Activated T-cell treated with anti-CD3 and anti-CD28 coated beads, Interleukin-2, amount 50 U/mL, for 48 hours (primary cell): ENCODE measurements around the gene EYS.

Experiments
- DNase-seq, 2 experiments: peaks; one replicate each; pipeline ENCODE4 v3.0.0-alpha.2; 2020

The EYS gene

GRCh38 chr6:65191471-65191870 is 515.6 kb downstream of the EYS start:
- no peak for DNase-seq

GRCh38 chr6:65189236-65189881 is 517.7 kb downstream of the EYS start:
- no peak for DNase-seq

- DNase-seq, result no peak
Observed at GRCh38 chr6:65186826-65187225, 520.2 kb downstream of the EYS start.

GRCh38 chr6:65182681-65183080 is 524.3 kb downstream of the EYS start:
- DNase-seq, result no peak

GRCh38 chr6:65170273-65170672 is 536.8 kb downstream of the EYS start:
- DNase-seq, result no peak

- no peak for DNase-seq
Observed at GRCh38 chr6:65161661-65162060, 545.4 kb downstream of the EYS start.

- no peak for DNase-seq
Observed at GRCh38 chr6:65157025-65157424, 550.0 kb downstream of the EYS start.

GRCh38 chr6:65155083-65155482 is 551.9 kb downstream of the EYS start:
- no peak for DNase-seq

GRCh38 chr6:65149841-65150240 is 557.2 kb downstream of the EYS start:
- no peak for DNase-seq

- DNase-seq, result no peak
Observed at GRCh38 chr6:65148839-65149238, 558.2 kb downstream of the EYS start.

GRCh38 chr6:65135567-65135966 is 571.5 kb downstream of the EYS start:
- DNase-seq, result no peak

- no peak for DNase-seq
Observed at GRCh38 chr6:65126667-65127066, 580.4 kb downstream of the EYS start.

GRCh38 chr6:65123521-65123920 is 583.5 kb downstream of the EYS start:
- no peak for DNase-seq

- DNase-seq, result no peak
Observed at GRCh38 chr6:65117817-65118409, 589.1 kb downstream of the EYS start.

GRCh38 chr6:65116326-65116725 is 590.7 kb downstream of the EYS start:
- DNase-seq, result no peak

GRCh38 chr6:65113581-65113980 is 593.4 kb downstream of the EYS start:
- DNase-seq, result no peak

GRCh38 chr6:65112435-65112834 is 594.6 kb downstream of the EYS start:
- no peak for DNase-seq

- no peak for DNase-seq
Observed at GRCh38 chr6:65110031-65110430, 597.0 kb downstream of the EYS start.

- no peak for DNase-seq
Observed at GRCh38 chr6:65098349-65098748, 608.7 kb downstream of the EYS start.

GRCh38 chr6:65091561-65091960 is 615.5 kb downstream of the EYS start:
- no peak for DNase-seq

GRCh38 chr6:65088575-65088974 is 618.5 kb downstream of the EYS start:
- DNase-seq, result no peak

- DNase-seq, result no peak
Observed at GRCh38 chr6:65081756-65082155, 625.3 kb downstream of the EYS start.

- no peak for DNase-seq
Observed at GRCh38 chr6:65075705-65076230, 631.3 kb downstream of the EYS start.

GRCh38 chr6:65072500-65072899 is 634.5 kb downstream of the EYS start:
- DNase-seq, result no peak

GRCh38 chr6:65071480-65071879 is 635.5 kb downstream of the EYS start:
- DNase-seq, result no peak
